A549 (cell line): ENCODE data around the gene ANKRD29.

Experiments
- POLR2AphosphoS2 ChIP-seq: conservative IDR thresholded peaks from 2 replicates; pipeline ENCODE4 v1.6.1; 2012; ENCODE audit warnings: low read length, improper control_type of control experiment, inconsistent platforms
- RAD21 ChIP-seq, 2 experiments: fragments of >200 bp in 1 of 2; sonication (Bioruptor Twin) in 1 of 2; formaldehyde crosslinking in 1 of 2; IDR thresholded peaks in 1 of 2; conservative IDR thresholded peaks in 1 of 2; 2 replicates in 1 of 2; 3 replicates in 1 of 2; pipeline ENCODE4 v1.6.1; 2012 to 2018; ENCODE audit warnings: inconsistent platforms in 1 of 2
- RARB ChIP-seq: fragments of 250-450 bp; sonication (Bioruptor Pico); IDR thresholded peaks from 2 replicates; pipeline ENCODE4 v1.8.0; 2021; ENCODE audit warnings: mild to moderate bottlenecking, moderate library complexity
- SMC3 ChIP-seq: fragments of >200 bp; sonication (Bioruptor Twin); formaldehyde crosslinking; IDR thresholded peaks from 3 replicates; pipeline ENCODE4 v1.6.1; 2018; ENCODE audit warnings: inconsistent platforms
- USF2 ChIP-seq: fragments of 450-650 bp; IDR thresholded peaks from 2 replicates; pipeline ENCODE4 v1.6.1; 2014; ENCODE audit warnings: antibody characterized with exemption
- ZFP36 ChIP-seq: fragments of 450-650 bp; IDR thresholded peaks from 2 replicates; pipeline ENCODE4 v1.6.1; 2014; ENCODE audit warnings: borderline replicate concordance; ENCODE audit not compliant: partially characterized antibody
- TF ChIP-seq, protein P1 (sequence below): fragments of >200 bp; sonication (Bioruptor Twin); formaldehyde crosslinking; IDR thresholded peaks from 3 replicates; pipeline ENCODE4 v1.5.1; 2016

DNA sequence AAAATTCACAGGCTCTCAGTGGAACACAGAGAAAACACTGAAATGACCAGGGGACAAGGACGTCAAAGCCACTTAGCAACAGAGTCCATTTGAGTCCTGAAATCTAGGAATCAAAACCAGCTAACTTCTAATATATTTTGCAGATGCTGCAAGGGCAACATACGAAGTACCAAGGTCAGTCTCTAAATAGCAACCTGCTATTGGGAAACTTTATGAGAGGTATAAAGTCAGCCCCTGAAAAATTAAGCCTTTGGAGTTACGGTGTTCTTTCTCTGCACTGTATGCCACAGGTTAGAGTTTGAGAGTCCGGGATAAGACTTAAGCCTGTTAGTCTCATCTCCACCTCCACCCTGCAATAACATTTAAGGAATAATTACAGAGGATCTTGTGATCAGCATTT is 89.7 kb downstream of the ANKRD29 start:
- TF ChIP-seq ZFP36 (no peak), RAD21 (conservative IDR thresholded peaks at IDR 0.05 in 1 of 2, IDR thresholded peaks at IDR 0.05 in 1 of 2) (no peak), SMC3 (no peak), POLR2AphosphoS2 (no peak), USF2 (no peak), RARB (CRISPR knock-in tag) (no peak)
- TF ChIP-seq, protein P1, sequence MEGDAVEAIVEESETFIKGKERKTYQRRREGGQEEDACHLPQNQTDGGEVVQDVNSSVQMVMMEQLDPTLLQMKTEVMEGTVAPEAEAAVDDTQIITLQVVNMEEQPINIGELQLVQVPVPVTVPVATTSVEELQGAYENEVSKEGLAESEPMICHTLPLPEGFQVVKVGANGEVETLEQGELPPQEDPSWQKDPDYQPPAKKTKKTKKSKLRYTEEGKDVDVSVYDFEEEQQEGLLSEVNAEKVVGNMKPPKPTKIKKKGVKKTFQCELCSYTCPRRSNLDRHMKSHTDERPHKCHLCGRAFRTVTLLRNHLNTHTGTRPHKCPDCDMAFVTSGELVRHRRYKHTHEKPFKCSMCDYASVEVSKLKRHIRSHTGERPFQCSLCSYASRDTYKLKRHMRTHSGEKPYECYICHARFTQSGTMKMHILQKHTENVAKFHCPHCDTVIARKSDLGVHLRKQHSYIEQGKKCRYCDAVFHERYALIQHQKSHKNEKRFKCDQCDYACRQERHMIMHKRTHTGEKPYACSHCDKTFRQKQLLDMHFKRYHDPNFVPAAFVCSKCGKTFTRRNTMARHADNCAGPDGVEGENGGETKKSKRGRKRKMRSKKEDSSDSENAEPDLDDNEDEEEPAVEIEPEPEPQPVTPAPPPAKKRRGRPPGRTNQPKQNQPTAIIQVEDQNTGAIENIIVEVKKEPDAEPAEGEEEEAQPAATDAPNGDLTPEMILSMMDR: no peak
